Measurements from ENCODE around the gene PLSCR2. TPM values are rescaled to one million over a fixed set of nuclear protein-coding genes. Genes with fewer than 3 reads are reported as not detected.
"Not testable (repeated sequence)": the region's sequence is repeated elsewhere in the genome, so short reads cannot be mapped to it uniquely, and the experiment has no call there.

PLSCR2 gene
- total RNA-seq, 1 experiment from 2014 or later, result not detected

DNA sequence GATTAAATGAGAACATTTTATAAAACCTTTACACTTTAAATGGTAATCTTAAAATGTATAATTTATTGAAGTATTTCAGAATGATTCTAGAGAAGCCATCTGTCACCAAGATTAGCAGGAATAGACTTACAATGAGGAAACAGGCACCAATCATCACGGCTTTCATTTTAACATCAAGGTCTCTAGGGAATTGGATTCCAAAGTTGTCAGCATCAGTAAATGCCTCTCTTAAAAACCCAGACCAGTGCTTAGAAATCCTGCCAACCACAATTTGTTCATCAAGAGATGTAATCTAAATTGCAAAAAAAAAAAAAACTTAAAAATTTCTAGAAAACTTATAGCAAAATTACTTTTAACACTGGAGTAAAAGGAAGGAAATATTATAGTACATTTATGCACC is 20.3 kb downstream of the PLSCR2 start:
- Histone ChIP-seq H3K79me2 (ENCODE audit: low read length) (no peaks in the 10 kb centered on the region), H3K4me1 (ENCODE audit: insufficient read depth, low read length) (no peaks in the 10 kb centered on the region), H3K4me3 (ENCODE audit: low read length) (no peak overlapping the region), H3K9me3 (ENCODE audit: low read length) (no peaks in the 10 kb centered on the region), H3K9me2 (replicated peaks; ENCODE audit: low read length) (no peaks in the 10 kb centered on the region), H3K27me3 (ENCODE audit: low read length) (no peaks in the 10 kb centered on the region), H3F3A (ENCODE audit: low read length, unreplicated experiment) (no peaks in the 10 kb centered on the region), H3K27ac (ENCODE audit: low read length) (no peak overlapping the region), H3K9ac (ENCODE audit: low read length) (no peak overlapping the region), H2AFZ (ENCODE audit: low read length) (no peak overlapping the region), H3K4me2 (ENCODE audit: low read length) (no peak overlapping the region), H3K36me3 (ENCODE audit: low read depth, low read length) (no peaks in the 10 kb centered on the region), H4K20me1 (ENCODE audit: low read length) (no peaks in the 10 kb centered on the region)
- DNase-seq (no peak), ATAC-seq (no peak)
- ChIA-PET CTCF (no interaction called here), POLR2A (ENCODE audit: unreplicated experiment) (no interaction called here)
- TF ChIP-seq EZH2 (IDR thresholded peaks at IDR 0.05; ENCODE audit: low read length, unreplicated experiment), result no peak
- no peak for TF ChIP-seq EZH2phosphoT487 (IDR thresholded peaks at IDR 0.05; ENCODE audit: borderline replicate concordance, low read length)
- TF ChIP-seq CTCF (conservative IDR thresholded peaks at IDR 0.05; ENCODE audit: low read depth, low read length), result no peak
- intact Hi-C loops (cut with micrococcal nuclease), result no loop called here
- no TSS peak for BruUV-seq (replicated peaks)

DNA sequence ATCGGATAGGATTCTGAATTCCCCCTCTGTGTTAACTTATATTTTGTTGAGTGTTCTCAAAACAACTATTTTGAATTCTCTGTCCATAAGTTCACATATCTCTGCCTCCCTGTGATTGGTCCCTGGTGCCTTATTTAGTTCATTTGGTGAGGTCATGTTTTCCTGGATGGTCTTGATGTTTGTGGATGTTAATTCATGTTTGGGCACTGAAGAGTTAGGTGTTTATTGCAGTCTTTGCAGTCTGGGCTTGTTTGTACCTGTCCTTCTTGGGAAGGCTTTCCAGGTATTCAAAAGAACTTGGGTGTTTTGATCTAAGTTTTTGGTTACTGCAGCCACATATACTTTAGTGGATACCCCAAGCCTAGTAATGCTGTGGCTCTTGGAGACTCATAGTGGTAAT is 23.3 kb downstream of the PLSCR2 start:
- no peak overlapping the region for H3K4me3 ChIP-seq (ENCODE audit: low read length)
- no peaks in the 10 kb centered on the region for H3K27me3 ChIP-seq (ENCODE audit: low read length)
- no peaks in the 10 kb centered on the region for H3F3A ChIP-seq (ENCODE audit: low read length, unreplicated experiment)
- H2AFZ ChIP-seq (ENCODE audit: low read length), result no peak overlapping the region
- no peaks in the 10 kb centered on the region for H3K79me2 ChIP-seq (ENCODE audit: low read length)
- BruUV-seq (replicated peaks), result no TSS peak
- DNase-seq (no peak), ATAC-seq (no peak)
- H3K4me1 ChIP-seq (ENCODE audit: insufficient read depth, low read length), result no peaks in the 10 kb centered on the region
- ChIA-PET CTCF (no interaction called here), POLR2A (ENCODE audit: unreplicated experiment) (no interaction called here)
- intact Hi-C loops (cut with micrococcal nuclease), result no loop called here
- no peaks in the 10 kb centered on the region for H3K9me3 ChIP-seq (ENCODE audit: low read length)
- no peaks in the 10 kb centered on the region for H3K36me3 ChIP-seq (ENCODE audit: low read depth, low read length)
- no peaks in the 10 kb centered on the region for H3K9me2 ChIP-seq (replicated peaks; ENCODE audit: low read length)
- no peak overlapping the region for H3K9ac ChIP-seq (ENCODE audit: low read length)
- H3K4me2 ChIP-seq (ENCODE audit: low read length), result no peak overlapping the region
- H3K27ac ChIP-seq (ENCODE audit: low read length), result no peak overlapping the region
- no peaks in the 10 kb centered on the region for H4K20me1 ChIP-seq (ENCODE audit: low read length)
- TF ChIP-seq EZH2 (IDR thresholded peaks at IDR 0.05; ENCODE audit: low read length, unreplicated experiment), result no peak
- TF ChIP-seq EZH2phosphoT487 (IDR thresholded peaks at IDR 0.05; ENCODE audit: borderline replicate concordance, low read length), result no peak
- no peak for TF ChIP-seq CTCF (conservative IDR thresholded peaks at IDR 0.05; ENCODE audit: low read depth, low read length)

GRCh38 chr3:146440310-146440709 is 29.1 kb downstream of the PLSCR2 start:
- H2AFZ ChIP-seq (ENCODE audit: low read length); POLR2A ChIA-PET (ENCODE audit: unreplicated experiment); H3K4me3 ChIP-seq (ENCODE audit: low read length); DNase-seq; H3K36me3 ChIP-seq (ENCODE audit: low read depth, low read length); H4K20me1 ChIP-seq (ENCODE audit: low read length); H3K4me1 ChIP-seq (ENCODE audit: insufficient read depth, low read length); BruUV-seq (replicated peaks); H3K9ac ChIP-seq (ENCODE audit: low read length); H3F3A ChIP-seq (ENCODE audit: low read length, unreplicated experiment); H3K9me2 ChIP-seq (replicated peaks; ENCODE audit: low read length); H3K79me2 ChIP-seq (ENCODE audit: low read length); ATAC-seq; CTCF ChIA-PET; H3K9me3 ChIP-seq (ENCODE audit: low read length); intact Hi-C loops (cut with micrococcal nuclease); H3K4me2 ChIP-seq (ENCODE audit: low read length); H3K27ac ChIP-seq (ENCODE audit: low read length); H3K27me3 ChIP-seq (ENCODE audit: low read length): not testable (repeated sequence)

All from PC-3 (cell line).